ENCODE results near the gene STK11IP. TPM values are rescaled to one million over a fixed set of nuclear protein-coding genes. Genes with fewer than 3 reads are reported as not detected.

STK11IP gene
- total RNA-seq, 2 experiments from 2014 or later: 25.9 to 27.6 TPM

DNA sequence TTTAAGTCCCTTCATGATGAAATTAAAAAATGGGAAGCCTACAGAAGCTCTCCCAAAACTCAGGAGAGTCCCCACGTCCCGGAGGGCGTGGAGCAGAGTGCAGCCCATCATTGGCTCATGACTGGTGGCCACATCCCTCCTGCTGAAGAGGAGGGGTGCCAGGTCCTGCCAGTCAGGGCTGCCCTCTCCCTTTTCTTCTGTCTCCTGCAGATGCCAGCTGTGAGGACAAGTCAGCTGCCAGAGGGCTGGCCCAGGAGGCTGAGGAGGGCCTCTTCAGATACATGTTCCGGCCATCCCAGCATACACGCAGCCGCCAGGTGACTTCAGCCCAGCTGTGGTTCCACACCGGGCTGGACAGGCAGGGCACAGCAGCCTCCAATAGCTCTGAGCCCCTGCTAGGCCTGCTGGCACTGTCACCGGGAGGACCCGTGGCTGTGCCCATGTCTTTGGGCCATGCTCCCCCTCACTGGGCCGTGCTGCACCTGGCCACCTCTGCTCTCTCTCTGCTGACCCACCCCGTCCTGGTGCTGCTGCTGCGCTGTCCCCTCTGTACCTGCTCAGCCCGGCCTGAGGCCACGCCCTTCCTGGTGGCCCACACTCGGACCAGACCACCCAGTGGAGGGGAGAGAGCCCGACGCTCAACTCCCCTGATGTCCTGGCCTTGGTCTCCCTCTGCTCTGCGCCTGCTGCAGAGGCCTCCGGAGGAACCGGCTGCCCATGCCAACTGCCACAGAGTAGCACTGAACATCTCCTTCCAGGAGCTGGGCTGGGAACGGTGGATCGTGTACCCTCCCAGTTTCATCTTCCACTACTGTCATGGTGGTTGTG lies 23.0 kb upstream of the STK11IP start:
- ChIA-PET POLR2A (no interaction called here), CTCF (no interaction called here)

DNA sequence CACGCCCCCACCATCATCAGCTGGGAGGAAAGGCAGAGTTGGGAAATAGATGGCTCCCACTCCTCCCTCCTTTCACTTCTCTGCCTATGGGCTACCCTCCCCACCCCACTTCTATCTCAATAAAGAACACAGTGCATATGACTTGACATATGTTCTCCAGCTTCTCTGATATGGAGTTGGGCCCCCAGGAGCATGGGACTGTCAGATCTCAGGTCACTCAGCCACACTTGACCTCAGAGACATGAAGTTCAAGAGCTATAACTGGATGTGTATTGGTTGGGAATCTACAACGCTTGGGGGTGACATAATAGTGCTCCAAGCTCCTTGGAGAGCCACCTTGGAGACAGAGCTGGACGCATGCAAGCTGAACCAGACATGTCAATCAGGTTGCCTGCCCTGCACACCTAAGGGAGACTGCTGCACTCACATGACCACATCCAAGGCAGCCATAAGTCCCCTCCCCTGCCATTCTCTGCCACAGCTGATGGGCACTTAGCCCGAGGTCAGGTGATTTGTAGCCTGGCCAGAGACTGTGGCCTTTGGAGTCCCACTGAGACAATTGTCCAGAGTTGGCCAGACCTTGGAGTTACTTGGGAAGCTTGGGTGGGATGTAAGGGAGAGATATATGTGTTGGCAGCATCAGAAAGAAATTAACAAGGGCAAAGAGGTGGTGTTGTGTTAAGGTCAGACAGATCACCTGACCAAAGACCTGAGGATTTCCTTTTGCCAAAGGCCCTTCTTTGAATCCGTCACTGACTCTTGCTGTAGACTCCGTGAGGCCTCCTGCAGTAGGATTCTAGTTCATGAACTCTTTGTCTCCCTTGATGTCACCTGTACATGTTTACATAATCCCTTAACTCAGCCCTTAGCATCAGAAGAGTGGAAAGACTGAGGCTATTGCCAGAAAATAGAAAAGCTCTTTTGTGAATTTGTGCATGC lies 21.8 kb upstream of the STK11IP start:
- ChIA-PET POLR2A (no interaction called here), CTCF (no interaction called here)

GRCh38 chr2:219576505-219577388 lies 20.9 kb upstream of the STK11IP start:
- CTCF ChIA-PET: interaction anchor here (1.6 kb wide), 1 partner anchor 17 kb away, joined by 4 read pairs; no protein-coding TSS in a partner anchor

DNA sequence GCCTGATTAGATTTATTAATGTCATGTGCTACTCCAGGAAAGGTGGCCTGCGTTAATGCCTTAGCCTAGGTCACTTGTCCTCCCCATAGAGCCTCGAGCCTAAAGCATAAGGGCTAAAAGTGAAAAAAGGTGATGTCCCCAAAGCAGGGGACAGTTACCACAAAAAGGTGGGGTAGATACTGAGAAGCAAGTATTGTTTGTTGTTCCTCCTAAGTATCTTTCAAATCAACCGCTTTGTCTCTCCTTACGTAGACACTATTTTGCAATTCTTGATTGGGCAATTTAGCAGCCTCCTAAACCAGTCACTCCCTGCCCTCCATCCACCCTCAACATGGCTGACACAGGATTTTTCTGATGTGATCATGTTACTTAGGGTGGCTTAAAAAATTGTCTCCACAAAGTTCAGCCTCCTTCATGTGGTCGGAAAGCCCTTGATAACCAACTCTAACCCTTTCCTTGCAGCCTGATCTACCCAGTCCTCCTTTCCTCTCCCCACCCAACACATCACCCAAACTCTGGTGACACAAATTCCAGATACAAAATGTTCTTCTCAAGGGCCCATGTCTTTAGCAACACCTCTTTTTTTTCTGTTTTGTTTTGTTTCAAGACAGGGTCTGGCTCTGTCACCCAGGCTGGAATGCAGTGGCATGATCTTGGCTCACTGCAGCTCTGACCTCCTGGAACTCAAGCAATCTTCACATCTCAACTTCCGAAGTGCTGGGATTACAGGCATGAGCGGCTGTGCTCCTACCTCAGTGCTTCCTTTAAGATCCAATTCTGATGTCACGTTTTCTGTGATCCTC lies 18.6 kb upstream of the STK11IP start:
- POLR2A ChIA-PET: interaction anchor here (0.6 kb wide), 1 partner anchor 19 kb away, joined by 3 read pairs; no protein-coding TSS in a partner anchor
- CTCF ChIA-PET: no interaction called here

More at GRCh38 chr2:219576505-219577388, 20.9 kb upstream of the STK11IP start:
- POLR2A ChIA-PET: no interaction called here

- POLR2A ChIA-PET: no interaction called here
- CTCF ChIA-PET: interaction anchor here (1.0 kb wide), 1 partner anchor 21 kb away, joined by 3 read pairs; no protein-coding TSS in a partner anchor
Observed at GRCh38 chr2:219581346-219581745, 16.3 kb upstream of the STK11IP start.

GRCh38 chr2:219591091-219591490 lies 6.6 kb upstream of the STK11IP start:
- POLR2A ChIA-PET: no interaction called here
- CTCF ChIA-PET: no interaction called here

GRCh38 chr2:219592736-219593135 lies 4.9 kb upstream of the STK11IP start:
- POLR2A ChIA-PET: no interaction called here

DNA sequence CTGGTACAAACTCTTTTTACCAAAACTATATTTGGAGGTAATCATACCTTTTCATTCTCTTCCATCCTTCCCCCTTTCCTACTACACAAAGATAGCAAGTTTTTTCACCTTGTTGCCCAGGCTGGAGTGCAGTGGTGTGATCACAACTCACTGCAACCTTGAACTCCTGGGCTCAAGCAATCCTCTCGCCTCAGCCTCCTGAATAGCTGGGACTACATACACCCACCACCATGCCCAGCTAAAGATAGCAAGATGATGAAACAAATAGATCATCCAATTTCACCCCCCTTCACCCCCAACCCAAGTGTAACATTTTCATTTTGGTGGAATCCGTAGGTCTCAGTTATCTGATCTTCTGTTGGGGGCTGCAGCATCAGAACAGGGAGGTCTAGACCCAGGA lies 4.5 kb upstream of the STK11IP start:
- ChIA-PET CTCF (no interaction called here), POLR2A (no interaction called here)

More at GRCh38 chr2:219592736-219593135, 4.9 kb upstream of the STK11IP start:
- CTCF ChIA-PET: interaction anchor here (0.5 kb wide), 1 partner anchor 481 kb away, joined by 3 read pairs; no protein-coding TSS in a partner anchor

DNA sequence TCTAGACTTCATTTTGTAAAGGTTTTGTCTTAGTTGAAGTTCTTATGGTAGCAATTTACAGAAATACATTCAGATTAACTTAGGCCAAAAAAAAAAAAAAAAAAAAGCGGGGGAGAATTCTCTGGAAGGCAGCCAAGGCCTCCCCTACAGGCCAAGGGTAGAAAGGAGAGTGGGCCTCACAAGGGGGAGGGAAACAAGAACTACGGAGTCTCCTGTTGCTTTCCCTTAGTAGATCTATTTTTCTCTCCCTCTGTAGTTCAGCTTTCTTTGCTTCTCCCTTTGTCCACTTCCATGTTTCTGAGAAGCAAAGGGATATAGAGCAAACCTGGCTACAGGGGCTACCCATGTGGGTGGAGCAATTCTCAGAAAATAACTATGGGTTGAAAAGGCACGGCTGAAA lies 2.4 kb upstream of the STK11IP start:
- CTCF ChIA-PET: interaction anchor here (0.8 kb wide), 1 partner anchor 54 kb away, joined by 3 read pairs; no protein-coding TSS in a partner anchor
- POLR2A ChIA-PET: no interaction called here

GRCh38 chr2:219596954-219597551 lies 604 bp upstream of the STK11IP start:
- CTCF ChIA-PET: interaction anchor here (0.9 to 2.4 kb wide), 5 partner anchors 10 to 67 kb away, joined by 3 to 8 read pairs (median 3); partner anchors contain the start of genes CHPF and TMEM198
- POLR2A ChIA-PET: interaction anchor here (0.6 to 1.1 kb wide), 2 partner anchors 53 to 204 kb away, joined by 4 to 5 read pairs; partner anchors contain the start of genes CHPF and TMEM198

GRCh38 chr2:219598308-219599078 lies 836 bp downstream of the STK11IP start:
- POLR2A ChIA-PET: interaction anchor here (0.6 kb wide), 2 partner anchors 20 to 114 kb away, joined by 3 to 4 read pairs; no protein-coding TSS in a partner anchor

DNA sequence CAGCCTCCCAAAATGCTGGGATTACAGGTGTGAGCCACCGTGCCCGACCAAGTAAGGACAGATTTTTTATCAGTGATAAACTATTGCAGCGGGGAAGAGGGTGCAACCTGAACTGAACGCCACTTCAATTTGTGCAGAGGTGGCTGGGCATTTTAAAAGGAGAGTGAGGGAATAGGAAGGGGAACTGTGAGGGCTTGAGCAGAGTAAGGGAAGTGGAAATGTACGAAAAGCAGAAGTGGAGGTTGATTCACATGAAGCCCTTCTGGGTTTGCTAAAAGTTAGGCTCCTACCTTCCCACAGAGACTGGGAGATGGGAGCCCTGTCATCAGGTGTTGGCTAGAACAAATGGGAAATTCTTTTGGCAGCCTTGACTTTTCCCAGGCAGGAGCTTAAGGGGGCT lies 6.1 kb downstream of the STK11IP start:
- ChIA-PET CTCF (no interaction called here), POLR2A (no interaction called here)

More at GRCh38 chr2:219598308-219599078, 836 bp downstream of the STK11IP start:
- CTCF ChIA-PET: interaction anchor here (0.7 to 2.4 kb wide), 4 partner anchors 9 to 88 kb away, joined by 3 to 8 read pairs (median 3); partner anchors contain the start of genes CHPF and TMEM198

DNA sequence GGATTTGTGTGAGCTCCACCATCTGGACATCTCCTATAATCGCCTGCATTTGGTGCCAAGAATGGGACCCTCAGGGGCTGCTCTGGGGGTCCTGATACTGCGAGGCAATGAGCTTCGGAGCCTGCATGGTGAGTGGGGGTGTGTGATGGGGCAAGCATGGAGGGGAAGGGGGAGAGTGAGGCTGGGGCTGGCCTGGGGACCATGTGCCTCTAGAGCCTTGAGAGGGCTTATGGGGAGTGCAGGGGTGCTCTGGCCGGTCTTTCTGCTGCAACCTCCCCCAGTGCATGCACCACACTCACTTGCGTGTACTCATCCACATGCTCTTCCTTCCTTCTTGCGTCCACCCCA lies 7.9 kb downstream of the STK11IP start:
- CTCF ChIA-PET: no interaction called here
- POLR2A ChIA-PET: no interaction called here

- CTCF ChIA-PET: interaction anchor here (1.0 kb wide), 1 partner anchor 10 kb away, joined by 3 read pairs; the partner anchor contains the start of gene STK11IP
- POLR2A ChIA-PET: no interaction called here
Observed at GRCh38 chr2:219607931-219608330, 10.3 kb downstream of the STK11IP start.

GRCh38 chr2:219608399-219608964 lies 10.8 kb downstream of the STK11IP start:
- ChIA-PET POLR2A (no interaction called here), CTCF (no interaction called here)

GRCh38 chr2:219609149-219609750 lies 11.6 kb downstream of the STK11IP start:
- ChIA-PET POLR2A (interaction anchor here (0.6 kb wide), 1 partner anchor 20 kb away, joined by 3 read pairs; no protein-coding TSS in a partner anchor), CTCF (no interaction called here)
